HG03066 (cell line): ENCODE measurements around the gene HSPBP1.
A peak's percentile ranks its signal among the peaks of the same experiment; 100 is the strongest.
"Not testable (repeated sequence)": the region's sequence is repeated elsewhere in the genome, so short reads cannot be mapped to it uniquely, and the experiment has no call there.

Experiments
- ATAC-seq: cut with Tn5 transposase; IDR thresholded peaks from one replicate; pipeline ENCODE4 v1.9.1; 2021; ENCODE audit warnings: low read depth; ENCODE audit not compliant: unreplicated experiment

Gene HSPBP1, protein sequence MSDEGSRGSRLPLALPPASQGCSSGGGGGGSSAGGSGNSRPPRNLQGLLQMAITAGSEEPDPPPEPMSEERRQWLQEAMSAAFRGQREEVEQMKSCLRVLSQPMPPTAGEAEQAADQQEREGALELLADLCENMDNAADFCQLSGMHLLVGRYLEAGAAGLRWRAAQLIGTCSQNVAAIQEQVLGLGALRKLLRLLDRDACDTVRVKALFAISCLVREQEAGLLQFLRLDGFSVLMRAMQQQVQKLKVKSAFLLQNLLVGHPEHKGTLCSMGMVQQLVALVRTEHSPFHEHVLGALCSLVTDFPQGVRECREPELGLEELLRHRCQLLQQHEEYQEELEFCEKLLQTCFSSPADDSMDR

GRCh38 chr19:55279770-55280643, at the start of gene HSPBP1:
HSPBP1 (minus strand) TSS chr19:55280110; CDS start chr19:55279608, 502 bp downstream.
- ATAC-seq, result peak; percentile 64

- ATAC-seq, result not testable (repeated sequence)
Observed at GRCh38 chr19:55328774-55329318, 48.9 kb upstream of the HSPBP1 start.

GRCh38 chr19:55325172-55325571, 45.3 kb upstream of the HSPBP1 start, which contains the start of gene TMEM150B:
TMEM150B (minus strand) TSS chr19:55325341; CDS start chr19:55321036, 4,305 bp downstream.
- ATAC-seq, result no peak

DNA sequence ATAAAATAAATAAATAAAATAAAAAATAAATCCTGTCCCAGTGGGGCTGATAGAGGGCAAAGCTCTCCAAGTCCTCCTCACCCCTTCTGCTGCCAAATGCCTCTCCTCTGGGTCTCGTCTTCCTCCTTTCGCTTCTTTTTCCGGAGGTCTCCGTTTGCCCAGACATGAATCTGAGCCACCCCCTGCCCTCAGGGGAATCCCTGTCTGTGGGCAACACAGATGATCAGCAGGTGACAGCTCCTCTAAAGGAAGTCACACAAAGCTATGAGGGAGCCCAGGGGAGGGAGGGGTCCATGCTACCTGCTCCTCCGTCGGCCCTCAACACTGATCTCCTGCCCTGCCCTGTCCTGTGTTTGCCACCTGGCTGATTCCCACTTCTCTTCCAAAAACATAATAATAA, 44.8 kb upstream of the HSPBP1 start:
- ATAC-seq, result no peak

- no peak for ATAC-seq
Observed at GRCh38 chr19:55322204-55322885, 42.4 kb upstream of the HSPBP1 start.

GRCh38 chr19:55321466-55322137, 41.7 kb upstream of the HSPBP1 start:
- ATAC-seq, result no peak

GRCh38 chr19:55320844-55321419, 41.0 kb upstream of the HSPBP1 start:
- ATAC-seq, result no peak

- ATAC-seq, result no peak
Observed at GRCh38 chr19:55319785-55320184, 39.9 kb upstream of the HSPBP1 start.

GRCh38 chr19:55316646-55317045, 36.7 kb upstream of the HSPBP1 start:
- ATAC-seq, result no peak

DNA sequence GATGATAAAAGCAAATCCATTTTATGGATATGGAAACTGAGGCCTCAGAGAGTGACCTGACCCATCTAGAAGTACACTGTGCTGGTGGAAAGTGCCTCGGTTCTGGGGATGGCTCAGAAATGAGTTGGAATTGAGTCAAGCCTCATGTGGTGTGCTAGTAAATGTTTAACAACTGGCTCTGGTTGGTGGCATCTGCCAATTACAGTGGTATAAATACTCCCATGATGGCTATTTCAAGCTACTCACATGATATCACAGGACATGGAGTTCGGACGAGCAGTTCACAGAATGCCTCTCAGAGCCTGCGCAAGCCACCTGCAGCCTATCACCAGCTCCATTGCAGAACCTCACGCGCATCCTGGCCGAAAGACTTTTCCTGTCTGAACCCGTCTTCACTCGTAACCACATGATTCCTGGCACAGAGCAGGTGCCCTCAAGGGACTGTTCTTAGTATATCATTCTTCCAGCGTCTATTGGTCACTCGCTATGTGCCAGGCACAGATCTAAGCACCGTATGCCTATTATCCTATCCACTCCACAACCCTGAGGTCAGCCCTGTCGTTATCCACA, 36.1 kb upstream of the HSPBP1 start:
- ATAC-seq, result no peak

GRCh38 chr19:55314396-55314795, 34.5 kb upstream of the HSPBP1 start:
- ATAC-seq, result no peak

- ATAC-seq, result no peak
Observed at GRCh38 chr19:55312621-55313512, 33.0 kb upstream of the HSPBP1 start.

GRCh38 chr19:55311797-55312196, 31.9 kb upstream of the HSPBP1 start:
- no peak for ATAC-seq

GRCh38 chr19:55311397-55311796, 31.5 kb upstream of the HSPBP1 start:
- no peak for ATAC-seq

DNA sequence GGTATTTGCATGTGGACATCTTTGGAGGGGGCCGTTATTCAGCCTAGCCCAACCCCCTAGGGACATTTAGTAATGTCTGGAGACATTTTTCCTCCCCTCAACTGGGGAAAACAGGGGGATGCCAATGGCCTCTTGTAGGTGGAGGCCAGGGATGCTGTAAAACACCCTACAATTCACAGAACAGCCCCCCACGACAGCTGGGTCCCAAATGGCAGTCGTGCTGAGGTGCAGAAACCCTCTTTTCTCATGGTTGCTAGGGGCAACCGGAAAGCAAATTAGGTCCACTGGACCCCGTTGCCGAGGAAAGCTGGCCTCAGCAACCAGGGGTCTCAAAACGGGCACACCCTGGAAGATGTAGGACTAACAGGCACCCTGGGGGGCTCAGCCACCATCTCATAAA, 30.6 kb upstream of the HSPBP1 start:
- no peak for ATAC-seq

DNA sequence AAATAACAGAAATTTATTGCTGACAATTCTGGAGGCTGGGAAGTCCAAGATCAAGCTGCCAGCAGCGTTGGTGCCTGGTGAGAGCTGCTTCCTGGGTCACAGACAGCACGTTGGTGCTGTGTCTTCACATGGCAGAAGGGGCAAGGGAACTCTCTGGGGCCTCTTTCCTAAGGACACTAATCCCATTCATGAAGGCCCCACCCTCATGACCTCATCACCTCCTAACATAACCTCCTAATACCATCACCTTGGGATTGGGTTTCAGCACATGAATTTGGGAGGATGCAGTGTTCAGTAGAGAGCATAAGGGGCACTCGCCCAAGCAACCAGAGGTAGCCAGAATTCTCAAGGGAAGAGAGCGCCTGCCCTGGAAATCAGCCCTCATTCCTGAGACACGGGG, 29.5 kb upstream of the HSPBP1 start:
- ATAC-seq, result no peak

GRCh38 chr19:55308281-55308680, 28.4 kb upstream of the HSPBP1 start:
- ATAC-seq, result no peak

DNA sequence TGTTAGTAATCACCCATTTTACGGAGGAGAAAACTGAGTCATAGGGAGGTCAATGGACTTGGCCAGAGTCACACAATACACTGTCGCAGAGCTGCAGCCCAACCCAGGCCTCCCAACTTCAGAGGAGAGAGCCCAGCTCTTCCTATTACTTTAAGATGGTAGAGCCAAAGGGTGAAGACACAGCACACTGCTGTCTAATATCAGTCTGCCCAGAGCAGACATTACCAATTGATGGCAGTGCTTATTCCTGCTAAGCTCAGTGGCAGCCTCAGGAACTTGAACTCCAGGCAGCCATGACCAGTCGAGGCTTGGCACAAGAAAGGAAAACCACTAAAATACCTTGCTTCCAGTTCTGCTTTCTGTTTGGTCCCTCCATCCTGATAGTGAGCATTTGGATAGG, 26.8 kb upstream of the HSPBP1 start:
- ATAC-seq, result no peak
